COLO668 (cell line): Measurements from ENCODE around the gene CTRB1.

Experiments
- DNase-seq: peaks from one replicate; lab custom pipeline; 2025; ENCODE audit not compliant: unreplicated experiment; lab: John Stamatoyannopoulos, UW

Gene CTRB1

GRCh38 chr16:75218256-75219076 lies at the start of gene CTRB1:
Gene CTRB1 (plus strand): TSS chr16:75218988. CDS start chr16:75219008, 20 bp downstream.
- no peak for DNase-seq

GRCh38 chr16:75169899-75170405 lies 48.8 kb upstream of the CTRB1 start:
- no peak for DNase-seq

GRCh38 chr16:75172578-75172977 lies 46.2 kb upstream of the CTRB1 start:
- DNase-seq: no peak

- no peak for DNase-seq
Observed at GRCh38 chr16:75175074-75175473, 43.7 kb upstream of the CTRB1 start.

GRCh38 chr16:75176926-75177325 lies 41.9 kb upstream of the CTRB1 start:
- DNase-seq: no peak

GRCh38 chr16:75179208-75179607 lies 39.6 kb upstream of the CTRB1 start:
- DNase-seq: no peak

- no peak for DNase-seq
Observed at GRCh38 chr16:75181630-75182029, 37.2 kb upstream of the CTRB1 start.

- DNase-seq: no peak
Observed at GRCh38 chr16:75188832-75189477, 29.8 kb upstream of the CTRB1 start.

GRCh38 chr16:75189638-75190245 lies 29.0 kb upstream of the CTRB1 start:
- no peak for DNase-seq

- DNase-seq: no peak
Observed at GRCh38 chr16:75192606-75193264, 26.1 kb upstream of the CTRB1 start.

GRCh38 chr16:75193265-75193650 lies 25.5 kb upstream of the CTRB1 start:
- DNase-seq: no peak

GRCh38 chr16:75193730-75194444 lies 24.9 kb upstream of the CTRB1 start:
- DNase-seq: no peak

GRCh38 chr16:75195811-75196790 lies 22.7 kb upstream of the CTRB1 start:
- DNase-seq: no peak

GRCh38 chr16:75196836-75197235 lies 22.0 kb upstream of the CTRB1 start:
- DNase-seq: no peak

GRCh38 chr16:75197522-75198134 lies 21.2 kb upstream of the CTRB1 start:
- DNase-seq: no peak

GRCh38 chr16:75198135-75198600 lies 20.6 kb upstream of the CTRB1 start:
- no peak for DNase-seq

GRCh38 chr16:75202069-75202590 lies 16.7 kb upstream of the CTRB1 start:
- no peak for DNase-seq

GRCh38 chr16:75203096-75203495 lies 15.7 kb upstream of the CTRB1 start:
- no peak for DNase-seq
